ENCODE measurements around the gene POLH.

DNA sequence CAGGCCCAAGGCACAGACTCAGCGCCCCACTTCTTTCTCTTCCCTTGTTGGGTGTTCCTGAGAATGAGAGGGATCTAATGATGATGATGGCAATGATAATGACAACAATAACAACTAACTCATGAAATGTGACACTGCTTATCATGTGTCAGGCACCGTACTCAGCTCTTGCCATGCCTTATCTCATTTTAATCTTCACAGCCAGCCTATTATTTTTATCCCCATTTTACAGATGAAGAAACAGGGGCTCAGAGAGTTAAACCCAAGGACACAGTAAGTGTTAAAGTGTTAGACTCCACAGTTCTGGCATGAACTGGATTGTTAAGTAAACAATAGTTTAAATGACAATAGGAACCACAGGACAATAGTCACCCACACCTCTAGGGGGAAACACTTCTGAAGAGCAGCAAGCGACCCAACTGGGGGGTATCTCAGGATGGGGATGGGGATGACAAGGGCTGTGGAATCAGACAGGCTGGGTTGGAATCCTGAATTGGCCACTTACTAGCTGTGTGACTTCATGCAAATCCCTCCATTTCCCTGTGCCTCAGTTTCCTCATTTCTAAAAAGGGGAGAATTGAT is 81.3 kb downstream of the POLH start:
- TF ChIP-seq, protein P1, sequence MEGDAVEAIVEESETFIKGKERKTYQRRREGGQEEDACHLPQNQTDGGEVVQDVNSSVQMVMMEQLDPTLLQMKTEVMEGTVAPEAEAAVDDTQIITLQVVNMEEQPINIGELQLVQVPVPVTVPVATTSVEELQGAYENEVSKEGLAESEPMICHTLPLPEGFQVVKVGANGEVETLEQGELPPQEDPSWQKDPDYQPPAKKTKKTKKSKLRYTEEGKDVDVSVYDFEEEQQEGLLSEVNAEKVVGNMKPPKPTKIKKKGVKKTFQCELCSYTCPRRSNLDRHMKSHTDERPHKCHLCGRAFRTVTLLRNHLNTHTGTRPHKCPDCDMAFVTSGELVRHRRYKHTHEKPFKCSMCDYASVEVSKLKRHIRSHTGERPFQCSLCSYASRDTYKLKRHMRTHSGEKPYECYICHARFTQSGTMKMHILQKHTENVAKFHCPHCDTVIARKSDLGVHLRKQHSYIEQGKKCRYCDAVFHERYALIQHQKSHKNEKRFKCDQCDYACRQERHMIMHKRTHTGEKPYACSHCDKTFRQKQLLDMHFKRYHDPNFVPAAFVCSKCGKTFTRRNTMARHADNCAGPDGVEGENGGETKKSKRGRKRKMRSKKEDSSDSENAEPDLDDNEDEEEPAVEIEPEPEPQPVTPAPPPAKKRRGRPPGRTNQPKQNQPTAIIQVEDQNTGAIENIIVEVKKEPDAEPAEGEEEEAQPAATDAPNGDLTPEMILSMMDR (IDR thresholded peaks at IDR 0.05), result no peak
- TF ChIP-seq POLR2AphosphoS5 (IDR thresholded peaks at IDR 0.05; ENCODE audit: low read depth, low read length) (no peak), SIN3A (IDR thresholded peaks at IDR 0.05; ENCODE audit: borderline replicate concordance, insufficient read depth, low read depth, low read length) (no peak)
- TF ChIP-seq, protein P2, sequence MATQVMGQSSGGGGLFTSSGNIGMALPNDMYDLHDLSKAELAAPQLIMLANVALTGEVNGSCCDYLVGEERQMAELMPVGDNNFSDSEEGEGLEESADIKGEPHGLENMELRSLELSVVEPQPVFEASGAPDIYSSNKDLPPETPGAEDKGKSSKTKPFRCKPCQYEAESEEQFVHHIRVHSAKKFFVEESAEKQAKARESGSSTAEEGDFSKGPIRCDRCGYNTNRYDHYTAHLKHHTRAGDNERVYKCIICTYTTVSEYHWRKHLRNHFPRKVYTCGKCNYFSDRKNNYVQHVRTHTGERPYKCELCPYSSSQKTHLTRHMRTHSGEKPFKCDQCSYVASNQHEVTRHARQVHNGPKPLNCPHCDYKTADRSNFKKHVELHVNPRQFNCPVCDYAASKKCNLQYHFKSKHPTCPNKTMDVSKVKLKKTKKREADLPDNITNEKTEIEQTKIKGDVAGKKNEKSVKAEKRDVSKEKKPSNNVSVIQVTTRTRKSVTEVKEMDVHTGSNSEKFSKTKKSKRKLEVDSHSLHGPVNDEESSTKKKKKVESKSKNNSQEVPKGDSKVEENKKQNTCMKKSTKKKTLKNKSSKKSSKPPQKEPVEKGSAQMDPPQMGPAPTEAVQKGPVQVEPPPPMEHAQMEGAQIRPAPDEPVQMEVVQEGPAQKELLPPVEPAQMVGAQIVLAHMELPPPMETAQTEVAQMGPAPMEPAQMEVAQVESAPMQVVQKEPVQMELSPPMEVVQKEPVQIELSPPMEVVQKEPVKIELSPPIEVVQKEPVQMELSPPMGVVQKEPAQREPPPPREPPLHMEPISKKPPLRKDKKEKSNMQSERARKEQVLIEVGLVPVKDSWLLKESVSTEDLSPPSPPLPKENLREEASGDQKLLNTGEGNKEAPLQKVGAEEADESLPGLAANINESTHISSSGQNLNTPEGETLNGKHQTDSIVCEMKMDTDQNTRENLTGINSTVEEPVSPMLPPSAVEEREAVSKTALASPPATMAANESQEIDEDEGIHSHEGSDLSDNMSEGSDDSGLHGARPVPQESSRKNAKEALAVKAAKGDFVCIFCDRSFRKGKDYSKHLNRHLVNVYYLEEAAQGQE (IDR thresholded peaks at IDR 0.05; ENCODE audit: insufficient read depth in 1 of 2, low read depth in 2 of 2, low read length in 1 of 2), result no peak
